Caco-2 (cell line): ENCODE results near the gene CROT. TPM values are rescaled to one million over a fixed set of nuclear protein-coding genes. Genes with fewer than 3 reads are reported as not detected.

Experiments
- BruUV-seq: library from RNA; stranded (reverse); fragments of 400-500 nt; replicated peaks from 2 replicates; lab custom pipeline; 2021; lab: Mats Ljungman, UMichigan
- CTCF ChIA-PET: fragments of 300-600 bp; sonication (Branson Sonifier 250); formaldehyde crosslinking; loops from one replicate; lab custom pipeline; 2022; ENCODE audit warnings: antibody characterized with exemption; lab: Charles Lee
- POLR2A ChIA-PET: fragments of 300-600 bp; sonication (Branson Sonifier 250); formaldehyde crosslinking; loops from one replicate; lab custom pipeline; 2022; ENCODE audit warnings: antibody characterized with exemption; lab: Charles Lee
- DNase-seq, 2 experiments: peaks; one replicate each; pipeline versions ENCODE4 v3.0.0 to v3.0.0-alpha.2; 2020 to 2022
- H3K27me3 ChIP-seq: replicated peaks from 2 replicates; pipeline ENCODE4 v1.6.0; 2011; ENCODE audit warnings: low read length; ENCODE audit not compliant: control insufficient read depth, insufficient read depth
- H3K36me3 ChIP-seq: 2 replicates; pipeline ENCODE4 v1.5.1; 2011; ENCODE audit warnings: low read length; ENCODE audit not compliant: control insufficient read depth, insufficient read depth
- H3K4me1 ChIP-seq: fragments of 250-450 bp; sonication (Bioruptor Pico); 2 replicates; pipeline ENCODE4 v1.5.1; 2020; ENCODE audit warnings: mild to moderate bottlenecking
- H3K4me3 ChIP-seq: 2 replicates; pipeline ENCODE4 v1.5.1; 2011; ENCODE audit warnings: low read depth, mild to moderate bottlenecking, control low read depth, low read length
- H3K9me3 ChIP-seq: fragments of 250-450 bp; sonication (Bioruptor Pico); 2 replicates; pipeline ENCODE4 v1.5.1; 2020; ENCODE audit warnings: mild to moderate bottlenecking, moderate library complexity
- H3K27ac Mint-ChIP-seq: one replicate; pipeline ENCODE4 v1.8.0; 2022; ENCODE audit warnings: mixed read lengths; ENCODE audit not compliant: unreplicated experiment
- H3K27me3 Mint-ChIP-seq: one replicate; pipeline ENCODE4 v1.8.0; 2022; ENCODE audit warnings: mixed read lengths; ENCODE audit not compliant: insufficient read depth, unreplicated experiment
- H3K36me3 Mint-ChIP-seq: one replicate; pipeline ENCODE4 v1.8.0; 2022; ENCODE audit warnings: mild to moderate bottlenecking, mixed read lengths; ENCODE audit not compliant: insufficient read depth, unreplicated experiment
- H3K4me1 Mint-ChIP-seq: one replicate; pipeline ENCODE4 v1.8.0; 2022; ENCODE audit warnings: low read depth, mixed read lengths; ENCODE audit not compliant: unreplicated experiment
- H3K4me3 Mint-ChIP-seq: one replicate; pipeline ENCODE4 v1.8.0; 2022; ENCODE audit warnings: mild to moderate bottlenecking, moderate library complexity, mixed read lengths; ENCODE audit not compliant: unreplicated experiment
- H3K9me3 Mint-ChIP-seq: one replicate; pipeline ENCODE4 v1.8.0; 2022; ENCODE audit warnings: mixed read lengths; ENCODE audit not compliant: unreplicated experiment
- CTCF ChIP-seq, 2 experiments: fragments of 200-600 bp in 1 of 2; IDR thresholded peaks; 1 replicate in 1 of 2; 2 replicates in 1 of 2; pipeline versions ENCODE4 v1.5.1 to v1.8.0; 2011 to 2022; ENCODE audit warnings: antibody characterized with exemption in 1 of 2, control low read depth in 1 of 2, inconsistent platforms in 1 of 2, low read depth in 1 of 2, low read length in 1 of 2, mild to moderate bottlenecking in 1 of 2, moderate library complexity in 1 of 2; ENCODE audit not compliant: insufficient read depth in 1 of 2, severe bottlenecking in 1 of 2, unreplicated experiment in 1 of 2
- intact Hi-C: fragments of 100-400 bp; cut with micrococcal nuclease; formaldehyde crosslinking; loops from one replicate; pipeline ENCODE4 v1.10.0; 2022; ENCODE audit not compliant: unreplicated experiment
- total RNA-seq: library from RNA; stranded (reverse); gene quantifications from 2 replicates; pipeline ENCODE4 v1.2.3, GENCODE V29; 2022

Gene CROT
- total RNA-seq, 1 experiment from 2014 or later, result 15.4 TPM

- no peaks in the 10 kb centered on the region for H3K27me3 ChIP-seq
- intact Hi-C loops, result no loop called here
- Mint-ChIP-seq H3K4me3 (no peak overlapping the region), H3K27me3 (no peaks in the 10 kb centered on the region), H3K4me1 (no peaks in the 10 kb centered on the region), H3K27ac (no peak overlapping the region), H3K36me3 (no peaks in the 10 kb centered on the region), H3K9me3 (no peaks in the 10 kb centered on the region)
- H3K36me3 ChIP-seq, result no peaks in the 10 kb centered on the region; the same call in 1 of the 2 replicates
- H3K4me3 ChIP-seq, result no peak overlapping the region
- no peaks in the 10 kb centered on the region for H3K4me1 ChIP-seq
- CTCF ChIA-PET, result no interaction called here
- DNase-seq, result no peak
- H3K9me3 ChIP-seq, result no peaks in the 10 kb centered on the region
- no TSS peak for BruUV-seq
- POLR2A ChIA-PET, result no interaction called here
- no peak for TF ChIP-seq CTCF (IDR thresholded peaks at IDR 0.05; ENCODE audit: insufficient read depth in 1 of 2, low read depth in 1 of 2, low read length in 1 of 2, severe bottlenecking in 1 of 2, unreplicated experiment in 1 of 2)
Measured at GRCh38 chr7:87364246-87364645, 18.8 kb downstream of the CROT start.

- no peaks in the 10 kb centered on the region for H3K36me3 Mint-ChIP-seq
- no TSS peak for BruUV-seq
- no peaks in the 10 kb centered on the region for H3K4me1 Mint-ChIP-seq
- Histone ChIP-seq H3K27me3 (no peaks in the 10 kb centered on the region), H3K9me3 (0 out of 2 replicates have a peak, but pooled peaks cover 4% of the 10 kb centered on the region), H3K4me1 (no peaks in the 10 kb centered on the region), H3K4me3 (no peak overlapping the region), H3K36me3 (no peaks in the 10 kb centered on the region)
- CTCF ChIA-PET, result no interaction called here
- POLR2A ChIA-PET, result no interaction called here
- no peak for DNase-seq
- intact Hi-C loops, result no loop called here
- H3K9me3 Mint-ChIP-seq, result no peaks in the 10 kb centered on the region
- no peak overlapping the region for H3K27ac Mint-ChIP-seq
- H3K4me3 Mint-ChIP-seq, result no peak overlapping the region
- no peak for TF ChIP-seq CTCF (IDR thresholded peaks at IDR 0.05; ENCODE audit: insufficient read depth in 1 of 2, low read depth in 1 of 2, low read length in 1 of 2, severe bottlenecking in 1 of 2, unreplicated experiment in 1 of 2)
- H3K27me3 Mint-ChIP-seq, result no peaks in the 10 kb centered on the region
Measured at GRCh38 chr7:87369216-87369615, 23.8 kb downstream of the CROT start.

GRCh38 chr7:87370660-87371180, 25.3 kb downstream of the CROT start:
- H3K4me1 ChIP-seq, result no peaks in the 10 kb centered on the region
- H3K36me3 Mint-ChIP-seq, result no peaks in the 10 kb centered on the region
- no peaks in the 10 kb centered on the region for H3K27me3 Mint-ChIP-seq
- H3K9me3 ChIP-seq, result 0 out of 2 replicates have a peak, but pooled peaks cover 4% of the 10 kb centered on the region
- H3K4me1 Mint-ChIP-seq, result no peaks in the 10 kb centered on the region
- no peak overlapping the region for H3K4me3 ChIP-seq
- no peaks in the 10 kb centered on the region for H3K36me3 ChIP-seq
- no peak for DNase-seq
- H3K4me3 Mint-ChIP-seq, result no peak overlapping the region
- no peak overlapping the region for H3K27ac Mint-ChIP-seq
- ChIA-PET POLR2A (no interaction called here), CTCF (no interaction called here)
- no peaks in the 10 kb centered on the region for H3K27me3 ChIP-seq
- no peak for TF ChIP-seq CTCF (IDR thresholded peaks at IDR 0.05; ENCODE audit: insufficient read depth in 1 of 2, low read depth in 1 of 2, low read length in 1 of 2, severe bottlenecking in 1 of 2, unreplicated experiment in 1 of 2)
- H3K9me3 Mint-ChIP-seq, result no peaks in the 10 kb centered on the region
- intact Hi-C loops, result no loop called here
- BruUV-seq, result no TSS peak
